Iris pigment epithelial cell (primary cell): ENCODE measurements around the gene CYB561.
A peak's percentile ranks its signal among the peaks of the same experiment; 100 is the strongest.

Experiments used
- DNase-seq: peaks from one replicate; pipeline ENCODE4 v3.0.0-alpha.2; 2011; ENCODE audit warnings: low read depth

CYB561 gene

GRCh38 chr17:63407741-63408330 is 38.3 kb downstream of the CYB561 start:
- DNase-seq: no peak

DNA sequence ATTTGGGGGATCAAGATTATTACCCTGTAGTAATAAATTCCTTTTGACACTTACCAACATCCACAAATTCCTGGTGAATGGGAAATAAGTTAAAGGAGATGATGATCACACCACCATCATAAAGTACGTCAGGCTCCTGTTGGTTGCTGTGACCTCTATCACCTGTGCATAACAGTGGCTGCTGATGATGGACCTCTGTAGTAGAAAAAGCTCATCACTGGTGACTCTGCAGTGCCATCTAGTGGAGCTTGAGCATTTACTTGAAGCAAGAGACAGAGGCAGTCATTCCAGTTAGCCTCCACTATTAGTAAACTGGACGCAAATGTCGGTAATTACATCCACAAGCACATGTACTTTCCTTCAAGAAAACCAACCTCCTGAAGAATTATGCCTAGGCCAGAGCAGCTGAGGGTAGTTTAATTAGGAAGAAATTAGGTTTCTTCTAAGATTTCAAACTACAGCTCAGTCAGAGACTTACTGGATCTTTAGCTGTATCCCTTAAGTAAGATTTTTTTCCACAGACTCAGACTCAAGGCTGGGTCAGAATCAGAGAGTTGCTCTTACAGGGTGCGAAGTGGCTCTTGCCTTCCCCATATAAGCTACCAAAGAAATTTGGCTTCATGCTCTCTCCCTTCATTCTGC is 39.3 kb downstream of the CYB561 start:
- peak; percentile 93 for DNase-seq

DNA sequence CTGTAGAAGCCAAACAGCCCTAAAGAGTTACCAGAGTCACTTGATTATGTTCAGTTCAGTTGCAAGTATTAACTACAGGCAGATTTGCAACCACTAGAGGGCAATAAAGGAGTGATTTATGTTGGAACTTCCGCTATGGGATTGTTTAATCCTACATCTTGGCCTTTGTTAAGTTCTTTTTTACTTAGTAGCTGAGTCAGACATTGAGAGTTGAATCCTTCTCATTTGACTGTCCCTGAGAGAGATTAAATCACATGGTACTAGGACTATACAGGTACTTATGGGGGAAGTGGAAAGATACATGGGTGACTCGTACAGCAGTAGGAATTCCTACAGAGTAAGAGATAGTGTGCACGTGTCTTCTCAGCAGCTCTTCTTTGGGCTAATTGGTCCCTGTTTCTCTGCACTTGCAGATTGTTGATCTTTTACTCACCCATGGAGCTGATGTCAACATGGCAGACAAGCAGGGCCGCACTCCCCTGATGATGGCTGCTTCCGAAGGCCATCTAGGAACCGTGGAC is 40.3 kb downstream of the CYB561 start:
- peak; percentile 89 for DNase-seq

GRCh38 chr17:63405020-63405419 is 41.1 kb downstream of the CYB561 start:
- DNase-seq: no peak

GRCh38 chr17:63402431-63403212 is 43.5 kb downstream of the CYB561 start:
- peak; percentile 80 for DNase-seq

GRCh38 chr17:63399856-63400255 is 46.2 kb downstream of the CYB561 start:
- DNase-seq: no peak

GRCh38 chr17:63399316-63399715 is 46.8 kb downstream of the CYB561 start:
- DNase-seq: peak; percentile 54

- no peak for DNase-seq
Observed at GRCh38 chr17:63398680-63399079, 47.4 kb downstream of the CYB561 start.

GRCh38 chr17:63395075-63395805 is 50.9 kb downstream of the CYB561 start:
- DNase-seq: peak; percentile 51

DNA sequence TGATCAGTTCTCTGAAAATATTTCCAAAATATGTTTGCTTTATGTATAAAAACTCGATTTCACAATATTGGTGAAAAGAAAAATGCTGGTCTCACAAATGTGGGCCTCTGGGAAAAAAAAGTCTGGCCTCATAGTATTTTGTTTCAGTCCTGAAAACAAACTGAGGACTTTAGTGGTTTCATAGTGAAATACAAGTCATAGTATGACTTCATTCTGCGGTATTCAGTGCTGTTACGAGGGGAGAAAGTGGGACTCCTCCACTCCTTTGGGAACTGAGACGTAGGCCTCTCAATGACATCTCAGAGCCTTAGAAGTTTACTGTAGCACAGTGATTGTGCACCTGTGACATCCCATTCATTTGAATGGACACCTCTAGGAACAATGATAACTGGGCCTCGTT is 56.0 kb downstream of the CYB561 start:
- DNase-seq: no peak

DNA sequence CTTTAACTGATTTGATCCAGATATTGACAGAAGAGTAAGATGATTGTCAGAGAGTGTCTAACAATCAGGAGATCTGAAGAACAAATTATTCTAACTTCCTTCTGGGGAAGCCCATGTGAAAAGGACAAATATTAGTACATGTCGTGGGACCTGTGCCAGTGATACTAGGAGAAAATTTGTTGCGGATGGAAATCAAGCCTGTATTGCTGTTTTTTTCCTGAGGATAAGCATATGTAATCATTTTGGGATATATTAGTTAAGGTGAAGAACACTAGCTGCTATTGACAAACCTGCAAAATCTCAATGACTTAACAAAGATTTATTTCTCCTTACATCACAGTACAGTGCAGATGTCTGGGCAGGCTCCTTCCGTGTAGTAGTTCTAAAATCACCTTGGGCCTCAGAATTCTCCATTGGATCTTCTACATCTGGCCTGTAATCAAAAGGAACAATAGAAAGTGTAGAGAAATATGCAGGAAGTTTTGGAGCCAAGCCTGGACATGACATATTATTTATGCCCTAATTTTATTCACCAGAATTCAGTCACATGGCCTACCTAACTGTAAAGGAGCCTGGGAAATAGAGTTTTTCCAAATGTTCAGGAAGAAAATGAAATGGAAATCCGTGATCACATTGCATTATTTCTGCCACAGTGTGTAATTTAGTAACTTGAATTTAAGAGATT is 58.3 kb downstream of the CYB561 start:
- no peak for DNase-seq

DNA sequence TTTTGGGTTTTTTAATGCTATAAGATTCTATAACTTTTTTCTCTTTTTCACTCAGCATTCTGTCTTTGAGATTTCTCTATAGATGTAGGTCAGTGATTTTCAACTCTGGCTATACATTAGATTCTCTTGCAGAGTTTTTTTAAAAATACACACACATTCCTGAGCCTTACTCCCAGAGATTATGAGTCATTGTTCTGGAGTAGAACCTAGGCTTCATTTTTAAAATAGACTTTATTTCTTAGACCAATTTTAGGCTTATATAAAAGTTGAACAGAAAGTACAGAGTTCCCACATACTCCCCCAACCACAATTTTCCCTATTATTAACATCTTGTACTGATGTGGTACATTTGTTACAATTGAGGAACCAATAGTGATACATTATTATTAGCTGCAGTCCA is 63.3 kb downstream of the CYB561 start:
- peak; percentile 52 for DNase-seq
